GM12878 (cell line): ENCODE measurements around the gene RGL1. TPM values are rescaled to one million over a fixed set of nuclear protein-coding genes. Genes with fewer than 3 reads are reported as not detected.

Experiments
- BHLHE40 ChIP-seq, 2 experiments: fragments of 450-650 bp in 1 of 2; IDR thresholded peaks; 2 replicates each; pipeline ENCODE4 v1.6.1; 2011 to 2017; ENCODE audit warnings: low read depth in 2 of 2, borderline replicate concordance in 1 of 2, improper control_type of control experiment in 1 of 2, low read length in 1 of 2, mild to moderate bottlenecking in 1 of 2
- CHD2 ChIP-seq: IDR thresholded peaks from 2 replicates; pipeline ENCODE4 v1.6.1; 2011; ENCODE audit warnings: low read depth, low read length, improper control_type of control experiment, borderline replicate concordance
- CHD4 ChIP-seq: fragments of 200-600 bp; sonication (generic); IDR thresholded peaks from 2 replicates; pipeline ENCODE4 v1.6.1; 2016; ENCODE audit warnings: mild to moderate bottlenecking
- EGR1 ChIP-seq, 2 experiments: IDR thresholded peaks; 1 replicate in 1 of 2; 2 replicates in 1 of 2; pipeline ENCODE4 v1.6.1; 2011 to 2012; ENCODE audit warnings: low read depth in 2 of 2, low read length in 2 of 2, borderline replicate concordance in 1 of 2, mild to moderate bottlenecking in 1 of 2, moderate library complexity in 1 of 2
- HDAC2 ChIP-seq: fragments of 200-600 bp; sonication (generic); IDR thresholded peaks from 2 replicates; pipeline ENCODE4 v1.6.1; 2017
- HDGF ChIP-seq: fragments of 450-650 bp; IDR thresholded peaks from 2 replicates; pipeline ENCODE4 v1.6.1; 2016; ENCODE audit warnings: antibody characterized with exemption
- MEF2A ChIP-seq: IDR thresholded peaks from 2 replicates; pipeline ENCODE4 v1.6.1; 2011; ENCODE audit warnings: low read depth, mild to moderate bottlenecking, low read length, moderate library complexity; ENCODE audit not compliant: insufficient read depth
- MTA3 ChIP-seq: IDR thresholded peaks from 2 replicates; pipeline ENCODE4 v1.6.1; 2012; ENCODE audit warnings: low read length, inconsistent platforms, borderline replicate concordance
- MYB ChIP-seq: fragments of 150-350 bp; IDR thresholded peaks from 2 replicates; pipeline ENCODE4 v1.6.1; 2014; ENCODE audit warnings: mild to moderate bottlenecking, low read depth, low read length, borderline replicate concordance
- NBN ChIP-seq: fragments of 450-650 bp; IDR thresholded peaks from 2 replicates; pipeline ENCODE4 v1.6.1; 2016
- NR2C1 ChIP-seq: fragments of 450-650 bp; IDR thresholded peaks from 2 replicates; pipeline ENCODE4 v1.6.1; 2017; ENCODE audit warnings: antibody characterized with exemption, mild to moderate bottlenecking, moderate library complexity
- NR2C2 ChIP-seq: IDR thresholded peaks from 2 replicates; pipeline ENCODE4 v1.6.1; 2011; ENCODE audit warnings: borderline replicate concordance, low read depth; ENCODE audit not compliant: control insufficient read depth, insufficient read length
- PAX5 ChIP-seq: IDR thresholded peaks from 2 replicates; pipeline ENCODE4 v1.6.1; 2011; ENCODE audit warnings: low read depth, low read length, borderline replicate concordance
- PML ChIP-seq: IDR thresholded peaks from 2 replicates; pipeline ENCODE4 v1.6.1; 2012; ENCODE audit warnings: low read length, inconsistent platforms
- RAD21 ChIP-seq: IDR thresholded peaks from 2 replicates; pipeline ENCODE4 v1.6.1; 2011; ENCODE audit warnings: mild to moderate bottlenecking, low read depth, low read length, moderate library complexity; ENCODE audit not compliant: insufficient read depth
- RUNX3 ChIP-seq: IDR thresholded peaks from 2 replicates; pipeline ENCODE4 v1.6.1; 2012; ENCODE audit warnings: low read length, inconsistent platforms
- SRF ChIP-seq, 2 experiments: IDR thresholded peaks; 2 replicates each; pipeline ENCODE4 v1.6.1; 2011; ENCODE audit warnings: low read depth in 2 of 2, low read length in 2 of 2, mild to moderate bottlenecking in 1 of 2, moderate library complexity in 1 of 2
- SUPT20H ChIP-seq: IDR thresholded peaks from 2 replicates; pipeline ENCODE4 v1.6.1; 2011; ENCODE audit warnings: low read depth, mild to moderate bottlenecking, low read length, moderate library complexity, borderline replicate concordance; ENCODE audit not compliant: control insufficient read depth
- TCF3 ChIP-seq: IDR thresholded peaks from 2 replicates; pipeline ENCODE4 v1.6.1; 2012; ENCODE audit warnings: low read depth, mild to moderate bottlenecking, low read length, borderline replicate concordance; ENCODE audit not compliant: insufficient read depth
- ZBED1 ChIP-seq: IDR thresholded peaks from 2 replicates; pipeline ENCODE4 v1.6.1; 2016; ENCODE audit warnings: borderline replicate concordance
- ZBTB11 ChIP-seq: fragments of 450-650 bp; formaldehyde crosslinking; IDR thresholded peaks from 2 replicates; pipeline ENCODE4 v1.5.0; 2022; ENCODE audit warnings: mild to moderate bottlenecking, missing genetic modification characterization
- ZNF217 ChIP-seq: fragments of 450-650 bp; IDR thresholded peaks from 2 replicates; pipeline ENCODE4 v1.6.1; 2017; ENCODE audit warnings: antibody characterized with exemption, mild to moderate bottlenecking
- ZNF274 ChIP-seq: IDR thresholded peaks from one replicate; pipeline ENCODE4 v1.8.0; 2011; ENCODE audit not compliant: insufficient read length, insufficient read depth
- ZNF384 ChIP-seq: IDR thresholded peaks from 2 replicates; pipeline ENCODE4 v1.6.1; 2012; ENCODE audit warnings: low read depth, mild to moderate bottlenecking, low read length, improper control_type of control experiment, borderline replicate concordance
- ZSCAN29 ChIP-seq: fragments of 450-650 bp; IDR thresholded peaks from 2 replicates; pipeline ENCODE4 v1.6.1; 2017; ENCODE audit warnings: mild to moderate bottlenecking, moderate library complexity
- polyA plus RNA-seq, 11 experiments: library from polyadenylated mRNA; depleted of rRNA in 4 of 11; unstranded in 6 of 11; stranded (reverse) in 5 of 11; fragments of >200 nt; fragmentation: Nextera tagmentation in 4 of 11; fragmentation: Illumina TruSeq in 1 of 11; extraction: Ambion mirVana in 4 of 11; extraction: Trizol in 1 of 11; gene quantifications; 1 replicate in 1 of 11; 2 replicates in 10 of 11; pipeline versions ENCODE4 v1.2.1 to v1.2.3, GENCODE V29; 2011 to 2016; ENCODE audit warnings: inconsistent platforms in 2 of 11, missing spikeins in 2 of 11, low read depth in 1 of 11
- total RNA-seq, 4 experiments: library from RNA; depleted of rRNA in 3 of 4; stranded (reverse); fragments of >200 nt in 3 of 4; fragmentation: Illumina TruSeq in 1 of 4; extraction: Trizol in 1 of 4; gene quantifications; 2 replicates each; pipeline versions ENCODE4 v1.2.1 to v1.2.3, GENCODE V29; 2013 to 2021
- TF ChIP-seq, protein P1 (sequence below), 3 experiments: IDR thresholded peaks in 2 of 3; conservative IDR thresholded peaks in 1 of 3; 2 replicates each; pipeline ENCODE4 v1.5.1; 2011; ENCODE audit warnings: low read depth in 3 of 3, low read length in 3 of 3, mild to moderate bottlenecking in 3 of 3, control low read depth in 2 of 3, moderate library complexity in 2 of 3, inconsistent platforms in 1 of 3, mixed read lengths in 1 of 3; ENCODE audit not compliant: control insufficient read depth in 2 of 3, insufficient read depth in 1 of 3; ENCODE audit errors: extremely low read depth in 1 of 3

The RGL1 gene
- total and polyA plus RNA-seq, 10 of the 15 experiments (the other 5 are each of a cell fraction or from before 2014, with no cell fraction given): 8.1 to 25.0 (median 19.0) TPM

- TF ChIP-seq SRF (IDR thresholded peaks at IDR 0.05; ENCODE audit: low read depth in 2 of 2, low read length in 2 of 2) (0 out of 4 replicates have a peak, but pooled peaks of 1 of the 2 experiments have one; percentile 26), CHD4 (no peak), EGR1 (IDR thresholded peaks at IDR 0.05; ENCODE audit: borderline replicate concordance in 1 of 2, low read depth in 2 of 2, low read length in 2 of 2) (no peak), ZNF384 (peak; percentile 91), MEF2A (no peak), CHD2 (peak; percentile 85; the same call in 1 of the 2 replicates), ZBTB11 (CRISPR knock-in tag) (no peak), SUPT20H (no peak), ZNF217 (no peak), ZNF274 (no peak), HDGF (no peak), ZBED1 (no peak), NR2C2 (no peak), HDAC2 (no peak), RAD21 (peak; percentile 61), PAX5 (peak; percentile 87; the same call in 1 of the 2 replicates), TCF3 (no peak), MTA3 (no peak; the same call in 1 of the 2 replicates), ZSCAN29 (no peak), NBN (peak; percentile 91), PML (peak; percentile 62; the same call in 1 of the 2 replicates), RUNX3 (peak; percentile 97), BHLHE40 (IDR thresholded peaks at IDR 0.05; ENCODE audit: borderline replicate concordance in 1 of 2, low read depth in 2 of 2, low read length in 1 of 2) (peak; percentile 89 to 93), NR2C1 (no peak), MYB (no peak)
- TF ChIP-seq, protein P1, sequence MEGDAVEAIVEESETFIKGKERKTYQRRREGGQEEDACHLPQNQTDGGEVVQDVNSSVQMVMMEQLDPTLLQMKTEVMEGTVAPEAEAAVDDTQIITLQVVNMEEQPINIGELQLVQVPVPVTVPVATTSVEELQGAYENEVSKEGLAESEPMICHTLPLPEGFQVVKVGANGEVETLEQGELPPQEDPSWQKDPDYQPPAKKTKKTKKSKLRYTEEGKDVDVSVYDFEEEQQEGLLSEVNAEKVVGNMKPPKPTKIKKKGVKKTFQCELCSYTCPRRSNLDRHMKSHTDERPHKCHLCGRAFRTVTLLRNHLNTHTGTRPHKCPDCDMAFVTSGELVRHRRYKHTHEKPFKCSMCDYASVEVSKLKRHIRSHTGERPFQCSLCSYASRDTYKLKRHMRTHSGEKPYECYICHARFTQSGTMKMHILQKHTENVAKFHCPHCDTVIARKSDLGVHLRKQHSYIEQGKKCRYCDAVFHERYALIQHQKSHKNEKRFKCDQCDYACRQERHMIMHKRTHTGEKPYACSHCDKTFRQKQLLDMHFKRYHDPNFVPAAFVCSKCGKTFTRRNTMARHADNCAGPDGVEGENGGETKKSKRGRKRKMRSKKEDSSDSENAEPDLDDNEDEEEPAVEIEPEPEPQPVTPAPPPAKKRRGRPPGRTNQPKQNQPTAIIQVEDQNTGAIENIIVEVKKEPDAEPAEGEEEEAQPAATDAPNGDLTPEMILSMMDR (IDR thresholded peaks at IDR 0.05 in 2 of 3, conservative IDR thresholded peaks at IDR 0.05 in 1 of 3; ENCODE audit: control insufficient read depth in 2 of 3, extremely low read depth in 1 of 3, insufficient read depth in 1 of 3, low read depth in 3 of 3, low read length in 3 of 3): peak; percentile 33 to 36 (median 35); a peak in 3 of 6 replicates
Observed at GRCh38 chr1:183956559-183957188, 151.8 kb downstream of the RGL1 start (continued).
